GM19240 (cell line): ENCODE measurements around the gene DHCR7.

Experiments
- DNase-seq: peaks from one replicate; pipeline ENCODE4 v3.0.0; 2011; ENCODE audit warnings: low spot score; ENCODE audit not compliant: insufficient read length

The DHCR7 gene

GRCh38 chr11:71456831-71457230, 8.6 kb upstream of the DHCR7 start:
- no peak for DNase-seq

GRCh38 chr11:71456294-71456693, 8.1 kb upstream of the DHCR7 start:
- DNase-seq: no peak

- no peak for DNase-seq
Measured at GRCh38 chr11:71454470-71455113, 6.4 kb upstream of the DHCR7 start.

- DNase-seq: no peak
Measured at GRCh38 chr11:71453918-71454304, 5.7 kb upstream of the DHCR7 start.

GRCh38 chr11:71453037-71453917, 5.1 kb upstream of the DHCR7 start, which contains the start of gene NADSYN1:
NADSYN1 (plus strand) TSS chr11:71453203; CDS start chr11:71453297, 94 bp downstream.
- peak; percentile 96 for DNase-seq

- DNase-seq: no peak
Measured at GRCh38 chr11:71452199-71453036, 4.2 kb upstream of the DHCR7 start.

- no peak for DNase-seq
Measured at GRCh38 chr11:71451596-71452198, 3.5 kb upstream of the DHCR7 start.

GRCh38 chr11:71450939-71451338, 2.7 kb upstream of the DHCR7 start:
- no peak for DNase-seq

- no peak for DNase-seq
Measured at GRCh38 chr11:71450507-71450906, 2.3 kb upstream of the DHCR7 start.

- DNase-seq: no peak
Measured at GRCh38 chr11:71449596-71449995, 1.4 kb upstream of the DHCR7 start.

- no peak for DNase-seq
Measured at GRCh38 chr11:71447791-71448256, 369 bp downstream of the DHCR7 start.

- DNase-seq: no peak
Measured at GRCh38 chr11:71446942-71447688, 1.1 kb downstream of the DHCR7 start.

GRCh38 chr11:71446150-71446549, 2.0 kb downstream of the DHCR7 start:
- no peak for DNase-seq

GRCh38 chr11:71444811-71445210, 3.4 kb downstream of the DHCR7 start:
- DNase-seq: no peak

GRCh38 chr11:71443736-71444445, 4.3 kb downstream of the DHCR7 start:
- DNase-seq: no peak

GRCh38 chr11:71442880-71443279, 5.3 kb downstream of the DHCR7 start:
- DNase-seq: no peak

- DNase-seq: no peak
Measured at GRCh38 chr11:71442123-71442522, 6.1 kb downstream of the DHCR7 start.

GRCh38 chr11:71441251-71441650, 6.9 kb downstream of the DHCR7 start:
- no peak for DNase-seq

- no peak for DNase-seq
Measured at GRCh38 chr11:71440021-71440755, 8.0 kb downstream of the DHCR7 start.
